ENCODE data around the gene IFITM1.
"Not testable (repeated sequence)": the region's sequence is repeated elsewhere in the genome, so short reads cannot be mapped to it uniquely, and the experiment has no call there.

IFITM1 gene

GRCh38 chr11:318405-319120 lies 4.7 kb downstream of the IFITM1 start:
- not testable (repeated sequence) for H3K9me3 ChIP-seq (replicated peaks; ENCODE audit: low read length); H3K4me1 ChIP-seq (ENCODE audit: control insufficient read depth, insufficient read depth, low read length); H3K27me3 ChIP-seq (ENCODE audit: control insufficient read depth, insufficient read depth, low read length); H3K36me3 ChIP-seq (ENCODE audit: insufficient read depth, low read length)
- Histone ChIP-seq H3K9ac (ENCODE audit: low read depth, low read length) (peak overlapping the region; percentile 87), H3K4me2 (ENCODE audit: low read length) (peak overlapping the region; percentile 85), H3K4me3 (ENCODE audit: low read length) (peak overlapping the region; percentile 94)

DNA sequence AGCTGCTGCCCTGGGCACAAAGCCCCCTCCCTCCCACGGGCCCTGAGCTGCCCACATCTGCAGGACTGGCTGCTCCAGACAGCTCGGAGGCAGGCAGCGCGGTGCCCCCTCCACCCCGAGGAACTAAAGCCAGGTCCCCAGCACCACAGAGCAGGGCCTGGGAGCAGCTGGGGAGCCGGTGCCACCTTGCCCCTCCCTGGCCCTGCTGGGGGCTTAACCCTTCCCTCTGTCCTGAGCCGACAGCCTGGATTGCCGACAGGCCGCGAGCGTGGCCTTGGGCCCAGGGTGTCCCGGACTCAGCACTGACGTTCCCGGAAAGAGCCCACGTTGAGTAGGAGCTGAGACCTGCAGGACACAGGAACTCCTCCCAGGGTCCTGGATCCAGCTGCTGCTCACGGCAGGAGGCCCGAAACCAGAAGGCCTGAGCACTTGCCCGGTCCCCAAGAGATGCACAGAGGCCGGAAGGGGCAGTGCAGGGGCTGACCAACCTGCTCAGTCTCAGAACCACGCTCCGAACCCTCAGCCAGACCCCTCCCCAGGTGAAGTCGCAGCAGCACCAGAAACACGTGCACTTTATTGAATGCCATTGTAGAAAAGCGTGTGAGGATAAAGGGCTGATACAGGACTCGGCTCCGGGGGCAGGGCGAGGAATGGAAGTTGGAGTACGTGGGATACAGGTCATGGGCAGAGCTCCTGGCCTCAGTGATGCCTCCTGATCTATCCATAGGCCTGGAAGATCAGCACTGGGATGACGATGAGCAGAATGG lies 5.5 kb downstream of the IFITM1 start:
- peak overlapping the region; percentile 85 for H3K4me2 ChIP-seq (ENCODE audit: low read length)
- not testable (repeated sequence) for H3K27me3 ChIP-seq (ENCODE audit: control insufficient read depth, insufficient read depth, low read length); H3K9me3 ChIP-seq (replicated peaks; ENCODE audit: low read length); H3K4me1 ChIP-seq (ENCODE audit: control insufficient read depth, insufficient read depth, low read length); H3K36me3 ChIP-seq (ENCODE audit: insufficient read depth, low read length)
- peak overlapping the region; percentile 87 for H3K9ac ChIP-seq (ENCODE audit: low read depth, low read length)
- H3K4me3 ChIP-seq (ENCODE audit: low read length): peak overlapping the region; percentile 94

DNA sequence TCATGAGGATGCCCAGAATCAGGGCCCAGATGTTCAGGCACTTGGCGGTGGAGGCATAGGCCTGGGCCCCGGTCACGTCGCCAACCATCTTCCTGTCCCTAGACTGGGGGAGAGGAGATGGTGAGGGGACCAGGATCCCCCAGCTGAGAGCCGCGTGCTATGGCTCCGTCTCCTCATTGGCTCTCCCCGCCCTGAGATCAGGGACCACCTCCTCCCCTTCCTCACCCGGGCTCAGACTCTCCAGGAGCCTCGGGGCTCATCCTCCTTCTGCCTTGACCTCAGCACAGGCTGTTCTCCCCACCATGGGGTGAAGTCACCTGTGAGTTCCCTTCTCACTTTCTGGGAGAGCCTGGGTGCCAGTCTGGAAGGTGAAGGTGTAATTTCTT lies 6.0 kb downstream of the IFITM1 start:
- H3K27me3 ChIP-seq (ENCODE audit: control insufficient read depth, insufficient read depth, low read length); H3K4me1 ChIP-seq (ENCODE audit: control insufficient read depth, insufficient read depth, low read length); H3K9me3 ChIP-seq (replicated peaks; ENCODE audit: low read length); H3K36me3 ChIP-seq (ENCODE audit: insufficient read depth, low read length): not testable (repeated sequence)
- peak overlapping the region; percentile 94 for H3K4me3 ChIP-seq (ENCODE audit: low read length)
- peak overlapping the region; percentile 85 for H3K4me2 ChIP-seq (ENCODE audit: low read length)
- H3K9ac ChIP-seq (ENCODE audit: low read depth, low read length): peak overlapping the region; percentile 87

- peaks cover 26% of the 10 kb centered on the region for H3K4me1 ChIP-seq (ENCODE audit: control insufficient read depth, insufficient read depth, low read length)
- H3K27me3 ChIP-seq (ENCODE audit: control insufficient read depth, insufficient read depth, low read length): no peaks in the 10 kb centered on the region
- H3K4me2 ChIP-seq (ENCODE audit: low read length): no peak overlapping the region
- H3K36me3 ChIP-seq (ENCODE audit: insufficient read depth, low read length): no peaks in the 10 kb centered on the region
- H3K4me3 ChIP-seq (ENCODE audit: low read length): no peak overlapping the region
- no peaks in the 10 kb centered on the region for H3K9me3 ChIP-seq (replicated peaks; ENCODE audit: low read length)
- H3K9ac ChIP-seq (ENCODE audit: low read depth, low read length): no peak overlapping the region
Measured at GRCh38 chr11:324156-324555, 10.3 kb downstream of the IFITM1 start.

GRCh38 chr11:324593-325517 lies 11.0 kb downstream of the IFITM1 start:
- not testable (repeated sequence) for H3K9me3 ChIP-seq (replicated peaks; ENCODE audit: low read length); H3K4me2 ChIP-seq (ENCODE audit: low read length); H3K4me3 ChIP-seq (ENCODE audit: low read length); H3K36me3 ChIP-seq (ENCODE audit: insufficient read depth, low read length); H3K9ac ChIP-seq (ENCODE audit: low read depth, low read length); H3K27me3 ChIP-seq (ENCODE audit: control insufficient read depth, insufficient read depth, low read length)
- peaks cover 26% of the 10 kb centered on the region for H3K4me1 ChIP-seq (ENCODE audit: control insufficient read depth, insufficient read depth, low read length)

DNA sequence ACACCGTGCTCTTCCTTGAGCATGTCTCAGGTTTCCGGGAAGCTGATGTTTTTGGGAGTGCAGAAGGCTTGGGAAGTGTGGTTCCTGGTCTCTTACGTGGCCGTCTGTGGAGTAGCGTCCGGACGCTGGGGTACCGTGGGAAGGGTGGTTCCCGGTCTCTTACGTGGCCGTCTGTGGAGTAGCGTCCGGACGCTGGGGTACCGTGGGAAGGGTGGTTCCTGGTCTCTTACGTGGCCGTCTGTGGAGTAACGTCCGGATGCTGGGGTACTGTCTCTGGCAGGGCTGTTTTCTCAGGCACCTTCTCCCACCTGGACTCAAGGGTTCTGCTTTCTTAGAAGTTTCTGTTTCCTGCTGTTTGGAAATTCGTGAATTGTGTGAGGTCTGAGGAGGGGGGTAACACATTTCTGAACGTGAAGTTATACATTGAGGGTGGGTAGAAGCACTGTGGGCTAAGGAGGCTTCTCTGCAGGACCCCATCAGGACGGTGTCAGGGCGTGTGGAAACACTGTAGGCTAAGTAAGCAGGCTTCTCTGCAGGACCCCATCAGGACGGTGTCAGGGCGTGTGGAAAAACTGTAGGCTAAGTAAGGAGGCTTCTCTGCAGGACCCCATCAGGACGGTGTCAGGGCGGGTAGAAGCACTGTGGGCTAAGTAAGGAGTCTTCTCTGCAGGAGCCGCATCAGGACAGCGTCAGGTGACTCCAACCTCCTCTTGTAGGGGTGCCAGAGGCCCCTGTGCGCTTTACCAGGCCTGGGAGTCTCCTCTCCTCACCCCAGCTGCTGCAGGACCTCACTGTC lies 12.2 kb downstream of the IFITM1 start:
- H3K27me3 ChIP-seq (ENCODE audit: control insufficient read depth, insufficient read depth, low read length): peaks cover 4% of the 10 kb centered on the region
- H3K4me3 ChIP-seq (ENCODE audit: low read length): no peak overlapping the region
- H3K4me1 ChIP-seq (ENCODE audit: control insufficient read depth, insufficient read depth, low read length): peaks cover 24% of the 10 kb centered on the region
- H3K9me3 ChIP-seq (replicated peaks; ENCODE audit: low read length): no peaks in the 10 kb centered on the region
- no peak overlapping the region for H3K4me2 ChIP-seq (ENCODE audit: low read length)
- no peak overlapping the region for H3K9ac ChIP-seq (ENCODE audit: low read depth, low read length)
- H3K36me3 ChIP-seq (ENCODE audit: insufficient read depth, low read length): no peaks in the 10 kb centered on the region

GRCh38 chr11:326592-326841 lies 12.7 kb downstream of the IFITM1 start:
- H3K9me3 ChIP-seq (replicated peaks; ENCODE audit: low read length): no peaks in the 10 kb centered on the region
- peaks cover 4% of the 10 kb centered on the region for H3K27me3 ChIP-seq (ENCODE audit: control insufficient read depth, insufficient read depth, low read length)
- H3K4me2 ChIP-seq (ENCODE audit: low read length): peak overlapping the region; percentile 71
- H3K36me3 ChIP-seq (ENCODE audit: insufficient read depth, low read length): no peaks in the 10 kb centered on the region
- H3K4me1 ChIP-seq (ENCODE audit: control insufficient read depth, insufficient read depth, low read length): peaks cover 22% of the 10 kb centered on the region
- no peak overlapping the region for H3K4me3 ChIP-seq (ENCODE audit: low read length)
- H3K9ac ChIP-seq (ENCODE audit: low read depth, low read length): peak overlapping the region; percentile 13

- H3K9ac ChIP-seq (ENCODE audit: low read depth, low read length): peak overlapping the region; percentile 13
- H3K4me1 ChIP-seq (ENCODE audit: control insufficient read depth, insufficient read depth, low read length): peaks cover 22% of the 10 kb centered on the region
Measured at GRCh38 chr11:326842-327580, 13.2 kb downstream of the IFITM1 start.

GRCh38 chr11:327581-327923 lies 13.7 kb downstream of the IFITM1 start:
- Histone ChIP-seq H3K36me3 (ENCODE audit: insufficient read depth, low read length) (no peaks in the 10 kb centered on the region), H3K4me3 (ENCODE audit: low read length) (peak overlapping the region; percentile 49), H3K4me1 (ENCODE audit: control insufficient read depth, insufficient read depth, low read length) (peaks cover 22% of the 10 kb centered on the region), H3K9ac (ENCODE audit: low read depth, low read length) (peak overlapping the region; percentile 13), H3K27me3 (ENCODE audit: control insufficient read depth, insufficient read depth, low read length) (peaks cover 4% of the 10 kb centered on the region), H3K4me2 (ENCODE audit: low read length) (peak overlapping the region; percentile 71), H3K9me3 (replicated peaks; ENCODE audit: low read length) (no peaks in the 10 kb centered on the region)

More at GRCh38 chr11:326842-327580, 13.2 kb downstream of the IFITM1 start:
- H3K36me3 ChIP-seq (ENCODE audit: insufficient read depth, low read length): no peaks in the 10 kb centered on the region
- H3K4me2 ChIP-seq (ENCODE audit: low read length): peak overlapping the region; percentile 71
- H3K9me3 ChIP-seq (replicated peaks; ENCODE audit: low read length): no peaks in the 10 kb centered on the region
- H3K27me3 ChIP-seq (ENCODE audit: control insufficient read depth, insufficient read depth, low read length): peaks cover 4% of the 10 kb centered on the region
- H3K4me3 ChIP-seq (ENCODE audit: low read length): peak overlapping the region; percentile 49

GRCh38 chr11:328012-328411 lies 14.2 kb downstream of the IFITM1 start:
- no peak overlapping the region for H3K9ac ChIP-seq (ENCODE audit: low read depth, low read length)
- H3K36me3 ChIP-seq (ENCODE audit: insufficient read depth, low read length): no peaks in the 10 kb centered on the region
- no peak overlapping the region for H3K4me3 ChIP-seq (ENCODE audit: low read length)
- no peak overlapping the region for H3K4me2 ChIP-seq (ENCODE audit: low read length)
- peaks cover 22% of the 10 kb centered on the region for H3K4me1 ChIP-seq (ENCODE audit: control insufficient read depth, insufficient read depth, low read length)
- H3K27me3 ChIP-seq (ENCODE audit: control insufficient read depth, insufficient read depth, low read length): peaks cover 4% of the 10 kb centered on the region
- no peaks in the 10 kb centered on the region for H3K9me3 ChIP-seq (replicated peaks; ENCODE audit: low read length)
